Left ventricle myocardium inferior (tissue), 1 donor: ENCODE results near the gene COBLL1. TPM values are rescaled to one million over a fixed set of nuclear protein-coding genes. Genes with fewer than 3 reads are reported as not detected.

Source experiments
- DNase-seq: peaks from one replicate; pipeline ENCODE4 v3.0.0-alpha.2; 2020
- H3K27ac ChIP-seq: fragments of 200-600 bp; replicated peaks from 2 replicates; pipeline ENCODE4 v1.8.0; 2021
- H3K27me3 ChIP-seq: fragments of 200-600 bp; 2 replicates; pipeline ENCODE4 v1.8.0; 2021; ENCODE audit warnings: low read depth
- H3K36me3 ChIP-seq: fragments of 200-600 bp; 2 replicates; pipeline ENCODE4 v1.8.0; 2021
- H3K4me1 ChIP-seq: fragments of 200-600 bp; 2 replicates; pipeline ENCODE4 v1.8.0; 2021
- H3K4me3 ChIP-seq: fragments of 200-600 bp; 2 replicates; pipeline ENCODE4 v1.8.0; 2021; ENCODE audit warnings: mild to moderate bottlenecking, moderate library complexity
- H3K9me3 ChIP-seq: fragments of 200-600 bp; replicated peaks from 2 replicates; pipeline ENCODE4 v1.8.0; 2021
- intact Hi-C: fragments of 100-400 bp; cut with micrococcal nuclease; formaldehyde crosslinking; loops from one replicate; pipeline ENCODE4 v1.11.0; 2022
- total RNA-seq: library from RNA; stranded (reverse); fragmentation: NEBNext Ultra II Directional; extraction: Animal tissue kit (Norgen Biotek cat#: 25700); gene quantifications from one replicate; pipeline ENCODE4 v1.2.1, GENCODE V29; 2021
- TF ChIP-seq, protein P1 (sequence below): fragments of 200-600 bp; IDR thresholded peaks from 2 replicates; pipeline ENCODE4 v1.8.0; 2021; ENCODE audit warnings: antibody characterized with exemption, mild to moderate bottlenecking, borderline replicate concordance
- donor health status: DM: no; HTN: yes; CAD: no; lungs with severe emphysema.

The COBLL1 gene
- total RNA-seq, 1 donor from 2014 or later: 15.3 TPM

GRCh38 chr2:164847981-164848741, 6.5 kb upstream of the COBLL1 start:
- Histone ChIP-seq H3K4me1 (no peaks in the 10 kb centered on the region), H3K27ac (no peak overlapping the region), H3K9me3 (no peaks in the 10 kb centered on the region), H3K4me3 (no peak overlapping the region), H3K36me3 (no peaks in the 10 kb centered on the region), H3K27me3 (no peaks in the 10 kb centered on the region)
- TF ChIP-seq, protein P1, sequence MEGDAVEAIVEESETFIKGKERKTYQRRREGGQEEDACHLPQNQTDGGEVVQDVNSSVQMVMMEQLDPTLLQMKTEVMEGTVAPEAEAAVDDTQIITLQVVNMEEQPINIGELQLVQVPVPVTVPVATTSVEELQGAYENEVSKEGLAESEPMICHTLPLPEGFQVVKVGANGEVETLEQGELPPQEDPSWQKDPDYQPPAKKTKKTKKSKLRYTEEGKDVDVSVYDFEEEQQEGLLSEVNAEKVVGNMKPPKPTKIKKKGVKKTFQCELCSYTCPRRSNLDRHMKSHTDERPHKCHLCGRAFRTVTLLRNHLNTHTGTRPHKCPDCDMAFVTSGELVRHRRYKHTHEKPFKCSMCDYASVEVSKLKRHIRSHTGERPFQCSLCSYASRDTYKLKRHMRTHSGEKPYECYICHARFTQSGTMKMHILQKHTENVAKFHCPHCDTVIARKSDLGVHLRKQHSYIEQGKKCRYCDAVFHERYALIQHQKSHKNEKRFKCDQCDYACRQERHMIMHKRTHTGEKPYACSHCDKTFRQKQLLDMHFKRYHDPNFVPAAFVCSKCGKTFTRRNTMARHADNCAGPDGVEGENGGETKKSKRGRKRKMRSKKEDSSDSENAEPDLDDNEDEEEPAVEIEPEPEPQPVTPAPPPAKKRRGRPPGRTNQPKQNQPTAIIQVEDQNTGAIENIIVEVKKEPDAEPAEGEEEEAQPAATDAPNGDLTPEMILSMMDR: no peak
- no peak for DNase-seq
- intact Hi-C loops: no loop called here

DNA sequence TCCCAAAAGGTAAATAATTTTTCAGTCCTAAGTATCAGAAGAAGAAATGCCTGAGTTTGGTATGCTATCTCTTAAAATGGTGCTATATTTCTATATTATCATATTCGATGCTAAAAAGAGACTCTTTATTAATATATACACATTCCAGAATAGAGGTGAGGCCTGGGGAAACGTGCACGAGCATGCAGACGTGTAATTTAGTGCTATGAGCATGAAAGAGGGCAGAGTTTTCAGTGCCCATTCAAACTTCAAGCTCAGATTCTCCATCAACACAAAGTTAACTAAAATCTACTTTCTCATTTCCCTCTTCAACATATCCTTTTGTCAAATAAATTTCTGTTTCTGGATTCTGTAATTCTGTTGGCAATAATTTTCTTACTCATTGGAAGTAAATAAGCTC, 5.7 kb upstream of the COBLL1 start:
- H3K27me3 ChIP-seq: no peaks in the 10 kb centered on the region
- H3K27ac ChIP-seq: no peak overlapping the region
- TF ChIP-seq, protein P1: no peak
- H3K4me1 ChIP-seq: peaks cover 3% of the 10 kb centered on the region
- no peaks in the 10 kb centered on the region for H3K9me3 ChIP-seq
- H3K4me3 ChIP-seq: no peak overlapping the region
- no peak for DNase-seq
- H3K36me3 ChIP-seq: no peaks in the 10 kb centered on the region
- intact Hi-C loops: no loop called here

- Histone ChIP-seq H3K36me3 (no peaks in the 10 kb centered on the region), H3K9me3 (no peaks in the 10 kb centered on the region), H3K4me3 (no peak overlapping the region), H3K4me1 (peaks cover 13% of the 10 kb centered on the region), H3K27ac (no peak overlapping the region), H3K27me3 (no peaks in the 10 kb centered on the region)
- no peak for DNase-seq
- intact Hi-C loops: no loop called here
- TF ChIP-seq, protein P1: no peak
These were observed 4.7 kb upstream of the COBLL1 start for GRCh38 chr2:164846276-164846675.

GRCh38 chr2:164843346-164843911, 1.8 kb upstream of the COBLL1 start:
- H3K27me3 ChIP-seq: no peaks in the 10 kb centered on the region

DNA sequence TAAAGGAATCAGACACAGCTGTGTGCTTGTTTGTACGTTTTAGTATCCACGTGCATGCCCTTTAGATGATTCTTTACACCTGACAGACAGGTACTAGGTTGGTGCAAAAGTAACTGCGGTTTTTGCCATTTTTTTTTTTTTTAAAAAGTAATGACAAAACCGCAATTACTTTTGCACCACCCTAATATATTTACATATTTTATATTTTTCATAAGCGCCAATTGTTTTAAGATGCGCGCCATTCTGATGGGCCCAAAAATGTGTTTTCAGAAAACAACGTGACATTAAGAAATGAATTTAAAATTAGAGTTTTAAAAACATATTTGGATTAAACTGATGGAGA, 972 bp upstream of the COBLL1 start:
- Histone ChIP-seq H3K36me3 (no peaks in the 10 kb centered on the region), H3K27me3 (no peaks in the 10 kb centered on the region), H3K27ac (peak overlapping the region; percentile 97), H3K4me1 (peaks cover 44% of the 10 kb centered on the region), H3K9me3 (no peaks in the 10 kb centered on the region), H3K4me3 (peak overlapping the region; percentile 90)
- TF ChIP-seq, protein P1: no peak
- no peak for DNase-seq
- intact Hi-C loops: loop anchor here (5.0 kb wide), 1 partner anchor 70 kb away; no protein-coding TSS in a partner anchor

More at GRCh38 chr2:164843346-164843911, 1.8 kb upstream of the COBLL1 start:
- no peak for DNase-seq
- no peak overlapping the region for H3K27ac ChIP-seq
- no peak overlapping the region for H3K4me3 ChIP-seq
- H3K36me3 ChIP-seq: no peaks in the 10 kb centered on the region
- H3K9me3 ChIP-seq: no peaks in the 10 kb centered on the region
- intact Hi-C loops: loop anchor here (5.0 kb wide), 1 partner anchor 69 kb away; no protein-coding TSS in a partner anchor
- H3K4me1 ChIP-seq: peaks cover 40% of the 10 kb centered on the region
- TF ChIP-seq, protein P1: no peak
